PC-9 (cell line): ENCODE measurements around the gene TNFRSF12A. TPM values are rescaled to one million over a fixed set of nuclear protein-coding genes. Genes with fewer than 3 reads are reported as not detected.

Experiments used
- BruUV-seq: library from RNA; stranded (reverse); fragments of 400-500 nt; replicated peaks from 2 replicates; lab custom pipeline; 2021; lab: Mats Ljungman, UMichigan
- CTCF ChIA-PET: fragments of 300-600 bp; sonication (Branson Sonifier 250); formaldehyde crosslinking; loops from one replicate; lab custom pipeline; 2022; ENCODE audit warnings: antibody characterized with exemption; lab: Charles Lee
- POLR2A ChIA-PET: fragments of 300-600 bp; sonication (Branson Sonifier 250); formaldehyde crosslinking; loops from one replicate; lab custom pipeline; 2022; ENCODE audit warnings: antibody characterized with exemption; ENCODE audit not compliant: unreplicated experiment; lab: Charles Lee
- DNase-seq, 2 experiments: peaks; one replicate each; pipeline versions ENCODE4 v3.0.0 to v3.0.0-alpha.2; 2015 to 2022; ENCODE audit warnings: mixed read lengths in 1 of 2
- H2AFZ ChIP-seq: fragments of 200-600 bp; sonication (generic); 2 replicates; pipeline ENCODE4 v1.8.1; 2017; ENCODE audit warnings: antibody characterized with exemption
- H3F3A ChIP-seq: fragments of 200-600 bp; sonication (generic); 2 replicates; pipeline ENCODE4 v1.8.1; 2017; ENCODE audit warnings: antibody characterized with exemption, mild to moderate bottlenecking, low read depth; ENCODE audit not compliant: insufficient read depth
- H3K27ac ChIP-seq: fragments of 200-600 bp; sonication (generic); 2 replicates; pipeline ENCODE4 v1.6.1; 2016; ENCODE audit warnings: mixed run types
- H3K27me3 ChIP-seq: fragments of 200-600 bp; sonication (generic); 2 replicates; pipeline ENCODE4 v1.6.1; 2016; ENCODE audit warnings: low read depth, mixed run types; ENCODE audit not compliant: insufficient read depth
- H3K36me3 ChIP-seq: fragments of 200-600 bp; sonication (generic); 2 replicates; pipeline ENCODE4 v1.6.1; 2016; ENCODE audit warnings: low read depth, mixed run types
- H3K4me1 ChIP-seq: fragments of 200-600 bp; sonication (generic); replicated peaks from 2 replicates; pipeline ENCODE4 v1.6.1; 2016; ENCODE audit warnings: mixed run types; ENCODE audit not compliant: insufficient read depth
- H3K4me2 ChIP-seq: fragments of 200-600 bp; sonication (generic); 2 replicates; pipeline ENCODE4 v1.6.1; 2017; ENCODE audit warnings: mixed run types
- H3K4me3 ChIP-seq: fragments of 200-600 bp; sonication (generic); 2 replicates; pipeline ENCODE4 v1.6.1; 2016; ENCODE audit warnings: mixed run types
- H3K79me2 ChIP-seq: fragments of 200-600 bp; sonication (generic); 2 replicates; pipeline ENCODE4 v1.6.1; 2017; ENCODE audit warnings: low read depth, mixed run types
- H3K9me2 ChIP-seq: fragments of 200-600 bp; sonication (generic); 2 replicates; pipeline ENCODE4 v1.8.1; 2017; ENCODE audit warnings: mild to moderate bottlenecking; ENCODE audit not compliant: insufficient read depth
- H3K9me3 ChIP-seq: fragments of 200-600 bp; sonication (generic); 2 replicates; pipeline ENCODE4 v1.8.1; 2016; ENCODE audit warnings: low read depth; ENCODE audit not compliant: insufficient read depth
- H4K20me1 ChIP-seq: fragments of 200-600 bp; sonication (generic); 2 replicates; pipeline ENCODE4 v1.8.1; 2017; ENCODE audit not compliant: insufficient read depth
- CTCF ChIP-seq: fragments of 200-600 bp; sonication (generic); conservative IDR thresholded peaks from 2 replicates; pipeline ENCODE4 v1.6.1; 2017; ENCODE audit warnings: mixed run types, antibody characterized with exemption, mild to moderate bottlenecking, moderate library complexity
- EZH2 ChIP-seq: fragments of 200-600 bp; sonication (generic); IDR thresholded peaks from 2 replicates; pipeline ENCODE4 v1.8.0; 2017; ENCODE audit warnings: antibody characterized with exemption, low read depth
- intact Hi-C: fragments of 100-400 bp; cut with micrococcal nuclease; formaldehyde crosslinking; loops from one replicate; pipeline ENCODE4 v1.10.0; 2022; ENCODE audit not compliant: unreplicated experiment
- total RNA-seq: library from RNA; stranded (reverse); gene quantifications from 2 replicates; pipeline ENCODE4 v1.2.3, GENCODE V29; 2021

TNFRSF12A gene
- total RNA-seq, 1 experiment from 2014 or later = 226 TPM

GRCh38 chr16:2971134-2971984, 48.8 kb upstream of the TNFRSF12A start:
- no TSS peak for BruUV-seq
- Histone ChIP-seq H3K4me3 (no peak overlapping the region; the same call in 1 of the 2 replicates), H3F3A (peaks cover 19% of the 10 kb centered on the region; the same call in 1 of the 2 replicates), H3K4me2 (peak overlapping the region; percentile 96), H4K20me1 (no peaks in the 10 kb centered on the region; the same call in 1 of the 2 replicates), H3K27me3 (no peaks in the 10 kb centered on the region), H3K79me2 (peaks cover 6% of the 10 kb centered on the region; the same call in 1 of the 2 replicates), H2AFZ (no peak overlapping the region), H3K27ac (no peak overlapping the region), H3K9me2 (no peaks in the 10 kb centered on the region), H3K36me3 (no peaks in the 10 kb centered on the region), H3K4me1 (no peaks in the 10 kb centered on the region; the same call in 1 of the 2 replicates), H3K9me3 (no peaks in the 10 kb centered on the region)
- no peak for TF ChIP-seq CTCF
- POLR2A ChIA-PET = interaction anchor here (0.5 kb wide), 1 partner anchor 25 kb away, joined by 7 read pairs; no protein-coding TSS in a partner anchor
- DNase-seq = no peak
- CTCF ChIA-PET = no interaction called here
- intact Hi-C loops = no loop called here

- H3K4me1 ChIP-seq = no peaks in the 10 kb centered on the region; the same call in 1 of the 2 replicates
- H3K27me3 ChIP-seq = no peaks in the 10 kb centered on the region
- H4K20me1 ChIP-seq = no peaks in the 10 kb centered on the region; the same call in 1 of the 2 replicates
- no peak overlapping the region for H3K4me3 ChIP-seq
- intact Hi-C loops = no loop called here
- ChIA-PET POLR2A (interaction anchor here (0.6 kb wide), 1 partner anchor 9 kb away, joined by 3 read pairs; no protein-coding TSS in a partner anchor), CTCF (no interaction called here)
- H3K4me2 ChIP-seq = no peak overlapping the region
- BruUV-seq = no TSS peak
- no peaks in the 10 kb centered on the region for H3K9me2 ChIP-seq
- peaks cover 19% of the 10 kb centered on the region; the same call in 1 of the 2 replicates for H3F3A ChIP-seq
- no peak overlapping the region for H3K27ac ChIP-seq
- no peak for TF ChIP-seq CTCF
- no peak for TF ChIP-seq EZH2
- no peak overlapping the region for H2AFZ ChIP-seq
- H3K36me3 ChIP-seq = no peaks in the 10 kb centered on the region
- H3K79me2 ChIP-seq = peaks cover 6% of the 10 kb centered on the region; the same call in 1 of the 2 replicates
- no peak for DNase-seq
- H3K9me3 ChIP-seq = no peaks in the 10 kb centered on the region
These were observed 48.0 kb upstream of the TNFRSF12A start for GRCh38 chr16:2971985-2972784.

- H4K20me1 ChIP-seq = no peaks in the 10 kb centered on the region; the same call in 1 of the 2 replicates
- ChIA-PET POLR2A (interaction anchor here (0.6 kb wide), 1 partner anchor 14 kb away, joined by 4 read pairs; no protein-coding TSS in a partner anchor), CTCF (no interaction called here)
- H3K9me3 ChIP-seq = no peaks in the 10 kb centered on the region
- BruUV-seq = no TSS peak
- no peak overlapping the region for H3K4me2 ChIP-seq
- peaks cover 6% of the 10 kb centered on the region; the same call in 1 of the 2 replicates for H3K79me2 ChIP-seq
- H2AFZ ChIP-seq = no peak overlapping the region
- peaks cover 19% of the 10 kb centered on the region; the same call in 1 of the 2 replicates for H3F3A ChIP-seq
- H3K4me3 ChIP-seq = no peak overlapping the region
- no peaks in the 10 kb centered on the region; the same call in 1 of the 2 replicates for H3K4me1 ChIP-seq
- H3K9me2 ChIP-seq = no peaks in the 10 kb centered on the region
- H3K27me3 ChIP-seq = no peaks in the 10 kb centered on the region
- DNase-seq = no peak
- no peak for TF ChIP-seq EZH2
- no peak for TF ChIP-seq CTCF
- H3K36me3 ChIP-seq = no peaks in the 10 kb centered on the region
- intact Hi-C loops = no loop called here
- H3K27ac ChIP-seq = no peak overlapping the region
These were observed 47.1 kb upstream of the TNFRSF12A start for GRCh38 chr16:2973093-2973492.
